HAP-1 (cell line): Measurements from ENCODE around the gene UBAC1.
"Not testable (repeated sequence)": the region's sequence is repeated elsewhere in the genome, so short reads cannot be mapped to it uniquely, and the experiment has no call there.

Experiments used
- DNase-seq, 2 experiments: peaks; one replicate each; pipeline ENCODE4 v3.0.0-alpha.2; 2016 to 2020; ENCODE audit warnings: low spot score in 2 of 2
- H3K27me3 ChIP-seq: fragments of 250-450 bp; sonication (Bioruptor Pico); 2 replicates; pipeline ENCODE4 v1.5.1; 2020; ENCODE audit warnings: low read depth, mild to moderate bottlenecking, moderate library complexity
- H3K36me3 ChIP-seq: fragments of 250-450 bp; sonication (Bioruptor Pico); replicated peaks from 2 replicates; pipeline ENCODE4 v1.5.1; 2020; ENCODE audit warnings: mild to moderate bottlenecking
- H3K4me1 ChIP-seq: fragments of 250-450 bp; sonication (Bioruptor Pico); 2 replicates; pipeline ENCODE4 v1.5.1; 2020; ENCODE audit warnings: mild to moderate bottlenecking
- H3K4me3 ChIP-seq: fragments of 250-450 bp; sonication (Bioruptor Pico); 2 replicates; pipeline ENCODE4 v1.5.1; 2020; ENCODE audit warnings: mild to moderate bottlenecking, moderate library complexity
- H3K9me3 ChIP-seq: fragments of 250-450 bp; sonication (Bioruptor Pico); 2 replicates; pipeline ENCODE4 v1.5.1; 2020; ENCODE audit warnings: mild to moderate bottlenecking, moderate library complexity
- in situ Hi-C: fragments of 300-500 bp; cut with MboI; formaldehyde crosslinking; loops from 3 replicates; pipeline ENCODE4 v1.14.3; 2020; ENCODE audit warnings: low sequenced_read_pairs, inconsistent platforms, mixed read lengths

The UBAC1 gene

DNA sequence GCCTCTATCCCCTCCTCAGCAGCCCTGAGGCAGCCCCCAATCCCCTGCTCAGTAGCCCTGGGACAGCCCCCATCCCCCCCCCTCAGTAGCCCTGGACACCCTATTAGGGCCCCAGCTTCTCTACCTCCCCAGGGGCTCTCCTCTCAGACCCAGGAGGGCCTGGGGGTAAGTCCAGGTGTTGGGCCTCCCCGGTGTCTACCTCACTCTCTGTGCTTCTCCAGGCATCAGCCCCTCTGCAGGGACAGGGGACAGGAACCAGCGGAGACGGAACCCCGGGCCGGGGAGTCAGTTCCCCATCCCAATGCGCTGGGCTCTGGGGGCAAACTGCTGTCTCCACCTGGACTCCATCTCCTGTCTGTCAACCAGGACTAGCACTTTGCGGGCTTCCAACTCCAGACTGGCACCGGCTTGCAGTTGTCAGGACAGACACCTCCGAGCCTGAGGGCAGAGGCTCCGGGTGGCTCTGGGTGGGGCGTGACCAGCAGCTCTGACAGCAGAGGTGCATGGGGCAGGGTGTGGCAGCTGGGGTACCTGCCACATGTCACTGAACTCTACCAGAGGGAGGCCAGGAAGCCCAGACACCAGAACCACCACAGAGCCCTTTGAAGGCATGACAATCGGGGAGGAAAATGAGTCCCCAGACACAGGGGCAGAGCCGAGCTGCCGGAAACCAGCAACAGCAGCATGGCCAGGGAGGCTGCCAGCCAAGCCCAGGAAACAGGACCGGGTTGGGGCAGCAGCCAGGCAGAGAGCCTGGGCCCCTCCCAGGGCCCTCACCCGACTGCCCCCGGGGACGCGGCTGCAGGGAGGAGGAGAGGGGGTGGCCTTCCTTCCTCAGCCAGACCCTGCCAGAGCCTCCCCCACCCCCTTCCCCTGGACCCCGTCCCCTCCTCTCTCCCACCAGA, 17.7 kb upstream of the UBAC1 start:
- in situ Hi-C loops = no loop called here
- peaks cover 42% of the 10 kb centered on the region for H3K27me3 ChIP-seq
- no peaks in the 10 kb centered on the region for H3K4me1 ChIP-seq
- no peaks in the 10 kb centered on the region for H3K9me3 ChIP-seq
- H3K36me3 ChIP-seq = no peaks in the 10 kb centered on the region
- no peak for DNase-seq
- H3K4me3 ChIP-seq = no peak overlapping the region

DNA sequence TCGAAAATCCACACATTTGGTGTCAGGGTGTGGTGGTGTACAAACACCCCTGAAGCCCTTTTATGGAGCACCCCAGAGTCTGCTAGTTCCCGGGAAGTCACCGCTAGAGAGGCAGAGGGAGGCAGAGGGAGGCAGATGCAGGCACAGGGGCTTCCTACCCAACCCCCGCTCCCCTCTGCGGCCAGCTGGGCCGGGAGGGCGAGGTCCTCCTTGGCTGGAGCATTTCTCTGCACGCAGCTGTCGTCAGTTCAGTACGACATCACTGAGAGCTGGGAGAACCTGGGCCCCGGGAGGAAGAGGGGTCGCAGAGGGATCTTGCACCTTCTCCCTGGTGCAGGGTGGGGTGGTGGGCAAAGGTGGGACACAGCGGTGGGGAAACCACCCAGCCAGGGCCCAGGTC, 15.8 kb upstream of the UBAC1 start:
- no peaks in the 10 kb centered on the region for H3K4me1 ChIP-seq
- no peaks in the 10 kb centered on the region for H3K36me3 ChIP-seq
- H3K9me3 ChIP-seq = no peaks in the 10 kb centered on the region
- in situ Hi-C loops = no loop called here
- peaks cover 24% of the 10 kb centered on the region for H3K27me3 ChIP-seq
- H3K4me3 ChIP-seq = no peak overlapping the region
- no peak for DNase-seq

DNA sequence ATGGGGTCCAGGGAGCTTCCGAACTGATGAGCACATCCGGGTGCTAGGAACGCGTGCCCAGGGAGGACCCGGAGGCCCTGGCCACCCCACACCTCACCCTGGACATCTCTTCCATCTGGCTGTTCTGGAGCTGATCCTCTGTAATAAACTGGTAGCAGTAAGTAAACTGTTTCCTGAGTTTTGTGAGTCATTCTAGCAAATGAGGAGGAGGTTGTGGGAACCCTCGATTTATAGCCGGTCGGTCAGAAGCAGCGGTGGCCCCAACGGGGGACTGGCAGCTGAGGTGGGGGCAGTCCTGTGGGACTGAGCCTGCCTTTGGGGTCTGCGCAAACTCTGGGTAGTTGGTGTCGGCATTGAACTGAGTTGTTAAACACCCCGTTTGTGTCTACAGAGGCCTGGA, 15.4 kb upstream of the UBAC1 start:
- H3K4me1 ChIP-seq = no peaks in the 10 kb centered on the region
- H3K9me3 ChIP-seq = no peaks in the 10 kb centered on the region
- H3K27me3 ChIP-seq = peaks cover 24% of the 10 kb centered on the region
- in situ Hi-C loops = no loop called here
- no peak for DNase-seq
- H3K36me3 ChIP-seq = no peaks in the 10 kb centered on the region
- no peak overlapping the region for H3K4me3 ChIP-seq

DNA sequence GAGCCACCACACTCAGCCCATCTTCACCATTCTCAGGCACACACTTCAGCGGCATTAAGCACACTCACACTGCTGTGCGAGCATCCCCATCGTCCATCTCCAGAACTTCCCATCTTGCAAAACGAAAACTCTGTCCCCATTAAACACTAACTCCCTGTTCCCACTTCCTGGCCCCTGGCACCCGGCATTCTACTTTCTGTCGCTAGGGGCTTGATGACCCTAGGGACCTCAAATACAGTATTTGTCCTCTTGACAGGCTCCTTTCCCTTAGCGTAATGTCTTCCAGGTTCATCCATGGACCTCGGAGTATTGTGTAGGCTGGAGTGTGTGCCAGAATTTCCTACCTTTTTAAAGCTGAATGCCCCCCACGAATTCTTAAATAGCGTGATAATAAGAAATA, 14.7 kb upstream of the UBAC1 start:
- Histone ChIP-seq H3K9me3 (no peaks in the 10 kb centered on the region), H3K27me3 (peaks cover 21% of the 10 kb centered on the region), H3K36me3 (no peaks in the 10 kb centered on the region), H3K4me3 (no peak overlapping the region), H3K4me1 (no peaks in the 10 kb centered on the region)
- in situ Hi-C loops = no loop called here
- no peak for DNase-seq

DNA sequence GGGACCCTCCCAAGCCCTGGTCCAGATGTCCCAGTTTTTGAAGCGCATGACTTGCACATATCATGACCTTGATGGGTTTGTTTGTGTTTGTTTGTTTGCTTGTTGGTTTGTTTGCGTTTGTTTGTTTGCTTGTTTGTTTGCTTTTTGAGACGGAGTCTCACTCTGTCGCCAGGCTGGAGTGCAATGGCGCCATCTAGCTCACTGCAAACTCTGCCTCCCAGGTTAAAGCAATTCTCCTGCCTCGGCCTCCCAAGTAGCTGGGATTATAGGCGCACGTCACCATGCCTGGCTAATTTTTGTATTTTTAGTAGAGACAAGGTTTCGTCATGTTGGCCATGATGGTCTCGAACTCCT, 13.0 kb upstream of the UBAC1 start:
- H3K9me3 ChIP-seq = no peaks in the 10 kb centered on the region
- no peaks in the 10 kb centered on the region for H3K4me1 ChIP-seq
- in situ Hi-C loops = no loop called here
- peaks cover 12% of the 10 kb centered on the region for H3K27me3 ChIP-seq
- no peak for DNase-seq
- H3K36me3 ChIP-seq = no peaks in the 10 kb centered on the region
- H3K4me3 ChIP-seq = no peak overlapping the region

DNA sequence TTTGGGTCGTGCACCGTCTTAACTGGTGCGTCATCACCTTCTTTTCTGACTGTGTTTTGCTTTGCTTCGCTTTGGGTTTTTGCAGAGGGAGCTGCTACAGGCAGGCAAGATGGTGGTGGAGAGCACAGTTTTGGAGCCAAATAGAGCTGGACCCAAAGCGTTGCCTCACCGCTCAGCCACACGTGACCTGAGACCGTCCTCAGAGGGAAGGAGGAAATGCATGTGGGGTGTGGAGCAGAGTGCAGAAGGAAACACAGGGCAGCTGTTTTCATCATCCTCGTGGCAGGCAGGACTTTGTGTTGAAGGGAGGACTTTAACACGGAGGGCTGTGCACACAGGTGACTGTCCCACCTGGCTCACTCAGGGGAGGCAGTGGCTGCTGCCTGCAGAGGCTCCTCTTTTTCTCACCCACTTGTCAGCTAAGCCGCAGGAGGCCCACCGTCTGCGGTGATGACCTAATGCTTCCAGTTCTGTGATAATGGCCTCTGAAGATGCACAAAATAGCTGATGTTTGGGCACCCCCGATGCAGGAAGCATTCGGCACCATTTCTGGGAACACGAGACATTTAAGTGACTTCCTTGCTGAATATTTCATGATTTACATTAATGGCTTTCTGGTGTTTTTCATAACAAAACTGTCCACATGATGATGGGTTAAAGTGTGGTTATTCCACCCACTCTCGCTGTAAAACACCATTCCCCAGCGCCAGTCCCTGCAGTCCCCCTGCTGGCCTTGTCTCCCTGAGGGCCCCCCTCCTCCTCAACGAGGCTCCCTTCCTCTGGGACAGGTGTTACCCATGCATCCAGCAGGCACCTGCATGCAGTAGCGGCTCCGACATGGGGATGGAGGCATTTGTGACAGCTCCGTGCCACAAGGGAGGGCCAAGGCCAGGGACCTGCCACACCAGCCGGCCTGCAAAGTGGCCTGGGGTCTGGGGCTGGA, 12.4 kb upstream of the UBAC1 start:
- in situ Hi-C loops = no loop called here
- H3K36me3 ChIP-seq = no peaks in the 10 kb centered on the region
- DNase-seq = no peak
- H3K4me3 ChIP-seq = no peak overlapping the region
- H3K4me1 ChIP-seq = no peaks in the 10 kb centered on the region
- peaks cover 6% of the 10 kb centered on the region for H3K27me3 ChIP-seq
- no peaks in the 10 kb centered on the region for H3K9me3 ChIP-seq

DNA sequence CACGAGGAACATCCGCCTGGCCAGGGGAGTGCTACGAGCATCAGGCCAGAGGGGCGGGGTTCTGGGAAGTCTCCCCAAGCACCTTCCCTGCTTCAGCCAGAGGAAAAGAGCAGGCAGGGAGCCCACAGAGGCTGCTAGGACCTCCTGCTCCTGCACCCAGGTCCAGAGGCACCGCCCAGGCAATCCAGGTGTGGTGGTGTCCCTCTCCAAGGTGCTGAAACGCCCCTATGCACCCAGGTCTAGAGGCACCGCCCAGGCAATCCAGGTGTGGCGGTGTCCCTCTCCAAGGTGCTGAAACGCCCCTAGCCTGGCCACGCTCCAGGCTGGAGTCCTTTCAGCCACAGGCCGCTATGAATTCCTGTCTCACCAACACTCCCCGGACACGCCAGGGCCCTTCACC, 10.7 kb upstream of the UBAC1 start:
- Histone ChIP-seq H3K27me3 (peaks cover 3% of the 10 kb centered on the region; the same call in 1 of the 2 replicates), H3K4me3 (no peak overlapping the region), H3K36me3 (no peaks in the 10 kb centered on the region), H3K9me3 (no peaks in the 10 kb centered on the region), H3K4me1 (no peaks in the 10 kb centered on the region)
- peak; percentile 19 to 80 for DNase-seq
- in situ Hi-C loops = no loop called here

DNA sequence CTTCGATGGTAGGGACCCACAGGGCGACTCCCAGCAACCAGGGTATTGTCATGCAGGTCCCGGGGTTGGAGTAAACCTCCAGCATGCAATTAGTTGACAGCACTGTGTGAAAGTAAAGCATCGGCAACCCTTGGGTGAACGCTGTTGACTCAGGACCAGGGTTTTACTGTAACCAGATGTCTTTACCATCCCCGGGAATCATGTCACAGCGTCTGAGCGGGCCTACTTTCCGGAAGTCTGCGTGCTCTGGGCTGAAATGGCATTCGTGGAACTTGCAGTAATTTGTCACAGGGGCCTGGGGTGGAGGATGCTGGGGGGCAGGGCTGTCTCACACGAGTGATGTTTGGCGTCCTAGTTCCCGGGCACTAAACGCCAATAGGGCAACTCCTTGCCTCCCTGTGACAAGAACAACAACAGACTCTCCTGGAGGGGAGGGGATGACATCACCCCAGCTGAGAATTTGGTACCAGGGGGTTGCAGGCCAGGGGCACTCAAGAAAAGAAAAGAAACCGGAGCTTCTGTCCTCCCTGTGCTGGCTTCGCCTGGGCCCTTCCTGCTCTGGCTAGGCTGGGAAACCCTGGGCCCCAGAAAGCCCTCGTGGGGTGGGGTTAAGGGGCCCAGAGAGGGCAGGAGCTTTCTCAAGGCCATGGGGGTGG, 10.1 kb upstream of the UBAC1 start:
- Histone ChIP-seq H3K4me3 (no peak overlapping the region), H3K4me1 (no peaks in the 10 kb centered on the region), H3K36me3 (no peaks in the 10 kb centered on the region), H3K9me3 (no peaks in the 10 kb centered on the region), H3K27me3 (no peaks in the 10 kb centered on the region)
- in situ Hi-C loops = no loop called here
- DNase-seq = no peak

DNA sequence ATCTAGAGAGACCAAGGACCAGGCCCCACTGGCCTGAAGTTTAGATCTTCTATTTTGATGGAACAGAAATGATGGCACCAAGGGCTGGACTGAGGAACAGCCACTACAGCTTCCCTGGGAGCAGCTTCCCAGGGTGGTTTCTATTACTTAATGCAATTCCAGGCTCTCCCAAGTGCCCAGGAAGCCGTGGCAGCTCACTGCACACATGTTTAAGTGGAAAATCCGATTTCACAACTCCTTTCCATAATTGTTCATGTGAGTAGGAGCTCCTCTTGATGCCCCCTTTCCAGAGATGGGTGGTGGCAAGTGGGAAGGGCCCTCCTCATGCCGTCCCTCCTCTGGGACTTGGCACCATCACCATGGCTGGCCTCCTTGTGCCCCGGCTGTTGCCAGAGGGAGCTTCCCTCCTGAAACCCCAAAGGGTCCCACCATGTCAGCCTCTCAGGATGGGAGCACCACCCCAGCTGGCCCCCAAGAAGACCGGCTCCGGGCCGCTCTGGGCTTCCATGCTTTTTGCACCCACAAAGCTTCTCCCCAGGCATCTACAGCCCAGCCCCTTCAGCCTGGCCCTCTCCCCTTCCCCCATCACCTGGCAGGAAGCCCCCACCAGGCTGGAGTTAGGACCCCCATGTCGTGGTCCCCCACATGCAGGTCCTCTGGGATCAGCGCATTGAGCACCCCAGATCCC, 9.1 kb upstream of the UBAC1 start:
- H3K4me1 ChIP-seq = no peaks in the 10 kb centered on the region
- no peaks in the 10 kb centered on the region for H3K27me3 ChIP-seq
- in situ Hi-C loops = no loop called here

DNA sequence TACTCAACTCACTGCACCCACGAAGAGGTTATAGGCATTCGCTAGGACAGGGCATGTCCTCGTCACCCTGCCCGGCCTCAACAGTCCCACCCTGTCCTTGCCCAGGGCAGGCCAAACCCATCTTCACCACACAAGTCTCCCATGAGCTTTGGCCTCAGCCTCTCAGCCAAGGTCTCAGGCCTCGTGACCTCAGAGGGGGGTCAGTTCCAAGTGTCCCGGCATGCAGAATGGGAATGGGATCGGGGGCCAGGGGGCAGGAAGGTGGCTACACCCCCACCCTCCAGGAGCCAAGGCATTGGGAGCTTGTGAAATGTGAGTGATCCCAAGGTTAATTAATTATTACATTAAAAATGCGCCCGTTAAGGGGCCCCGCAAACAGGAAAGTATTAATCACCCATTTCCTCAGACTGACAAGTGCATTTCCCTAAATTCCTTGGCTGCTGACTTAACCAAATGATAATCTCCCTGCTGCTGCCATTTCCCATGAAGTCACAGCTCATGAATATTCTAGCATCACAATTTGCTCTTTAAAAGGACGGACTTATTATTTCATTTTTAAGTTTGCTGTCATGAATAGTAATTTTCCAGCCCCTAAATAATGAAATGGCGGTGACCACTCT, 8.0 kb upstream of the UBAC1 start:
- Histone ChIP-seq H3K9me3 (no peaks in the 10 kb centered on the region), H3K36me3 (no peaks in the 10 kb centered on the region), H3K4me1 (no peaks in the 10 kb centered on the region), H3K4me3 (no peak overlapping the region), H3K27me3 (no peaks in the 10 kb centered on the region)
- no peak for DNase-seq
- in situ Hi-C loops = no loop called here

More for the DNA sequence above, 9.1 kb upstream of the UBAC1 start:
- DNase-seq = no peak
- Histone ChIP-seq H3K36me3 (no peaks in the 10 kb centered on the region), H3K9me3 (no peaks in the 10 kb centered on the region), H3K4me3 (no peak overlapping the region)

DNA sequence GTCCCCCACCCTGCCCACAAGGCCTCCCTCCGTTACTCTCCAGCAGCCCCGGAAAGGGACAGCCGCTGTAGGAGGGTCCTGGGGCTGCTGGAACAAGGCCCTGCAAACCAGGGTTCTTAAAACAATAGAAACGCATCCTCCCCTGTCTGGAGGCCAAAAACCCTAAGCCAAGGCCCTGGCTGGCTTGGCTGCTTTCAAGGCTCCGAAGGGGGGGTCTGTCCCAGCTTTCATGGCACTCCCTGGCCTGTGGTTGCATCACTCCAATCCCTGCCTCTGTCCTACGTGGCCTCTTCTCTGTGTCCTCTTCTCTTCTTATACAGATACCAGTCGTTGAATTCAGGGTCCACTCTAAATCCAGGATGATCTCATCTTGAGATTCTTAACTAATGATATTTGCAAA, 7.4 kb upstream of the UBAC1 start:
- Histone ChIP-seq H3K9me3 (no peaks in the 10 kb centered on the region), H3K36me3 (no peaks in the 10 kb centered on the region), H3K27me3 (no peaks in the 10 kb centered on the region), H3K4me3 (no peak overlapping the region), H3K4me1 (no peaks in the 10 kb centered on the region)
- DNase-seq = no peak
- in situ Hi-C loops = no loop called here

DNA sequence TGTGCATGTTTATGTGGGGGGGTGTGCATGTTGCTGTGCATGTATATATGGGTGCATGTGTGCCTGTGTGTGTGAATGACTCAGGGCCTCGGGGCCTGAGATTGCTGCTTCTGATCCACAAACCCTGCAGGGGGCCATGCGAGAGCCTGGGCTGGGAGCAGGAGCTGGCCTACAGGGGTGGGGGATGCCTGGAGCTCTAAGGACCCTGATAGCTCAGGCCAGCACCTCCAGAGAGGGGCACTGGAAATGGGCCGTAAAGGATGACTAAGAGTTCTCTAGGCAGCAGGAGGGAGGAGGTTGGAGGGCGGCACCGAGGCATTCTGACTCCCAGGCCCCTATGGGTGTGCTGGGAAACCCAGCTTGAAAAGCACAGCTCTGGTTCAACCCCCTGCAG, 6.9 kb upstream of the UBAC1 start:
- Histone ChIP-seq H3K36me3 (no peaks in the 10 kb centered on the region), H3K27me3 (no peaks in the 10 kb centered on the region), H3K4me3 (no peak overlapping the region), H3K4me1 (no peaks in the 10 kb centered on the region), H3K9me3 (no peaks in the 10 kb centered on the region)
- DNase-seq = no peak
- in situ Hi-C loops = no loop called here

DNA sequence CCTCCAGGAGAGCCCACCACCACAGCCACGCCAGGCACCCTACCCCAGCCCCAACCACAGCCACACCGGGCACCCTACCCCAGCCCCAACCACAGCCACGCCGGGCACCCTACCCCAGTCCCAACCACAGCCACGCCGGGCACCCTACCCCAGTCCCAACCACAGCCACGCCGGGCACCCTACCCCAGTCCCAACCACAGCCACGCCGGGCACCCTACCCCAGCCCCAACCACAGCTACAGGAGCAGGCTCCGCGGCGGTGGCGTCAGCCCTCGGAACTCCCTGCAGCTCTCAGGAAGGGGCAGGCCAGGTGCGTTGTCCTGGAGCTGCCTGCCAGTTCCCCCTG, 5.7 kb upstream of the UBAC1 start:
- DNase-seq, H3K4me3 ChIP-seq, H3K27me3 ChIP-seq, in situ Hi-C loops, H3K9me3 ChIP-seq, H3K36me3 ChIP-seq, H3K4me1 ChIP-seq: not testable (repeated sequence)
